IMR-90 (cell line): Measurements from ENCODE around the gene KRT34. TPM values are rescaled to one million over a fixed set of nuclear protein-coding genes. Genes with fewer than 3 reads are reported as not detected.

ENCODE experiments used
- ATAC-seq: fragments of 200-7000 bp; cut with Tn5 transposase; 2 replicates; pipeline ENCODE4 v1.9.1; 2020; ENCODE audit warnings: low read depth, mild to moderate bottlenecking, moderate library complexity
- BruUV-seq: library from RNA; stranded (reverse); fragments of 400-500 nt; replicated peaks from 2 replicates; lab custom pipeline; 2021; lab: Mats Ljungman, UMichigan
- CTCF ChIA-PET: fragments of 300-600 bp; formaldehyde crosslinking; extraction: SDS; loops from one replicate; lab custom pipeline; 2021; ENCODE audit warnings: antibody characterized with exemption; lab: Yijun Ruan, JAX
- POLR2A ChIA-PET: fragments of 300-600 bp; sonication (Branson Sonifier 250); formaldehyde crosslinking; loops from one replicate; lab custom pipeline; 2022; ENCODE audit warnings: antibody characterized with exemption; ENCODE audit not compliant: unreplicated experiment; lab: Charles Lee
- DNase-seq: peaks from one replicate; pipeline ENCODE4 v3.0.0; 2013
- H2AFZ ChIP-seq: replicated peaks from 2 replicates; pipeline ENCODE3; 2013; ENCODE audit warnings: low read length, mild to moderate bottlenecking; ENCODE audit not compliant: poor library complexity
- H2AK5ac ChIP-seq: 2 replicates; pipeline ENCODE4 v1.6.1; 2013; ENCODE audit warnings: low read depth, low read length, inconsistent platforms
- H2AK9ac ChIP-seq: replicated peaks from 2 replicates; pipeline ENCODE3; 2013; ENCODE audit warnings: mild to moderate bottlenecking, low read depth, low read length, moderate library complexity; ENCODE audit not compliant: poor library complexity
- H2BK120ac ChIP-seq: 2 replicates; pipeline ENCODE4 v1.6.1; 2013; ENCODE audit warnings: low read depth, low read length, inconsistent platforms
- H2BK15ac ChIP-seq: 3 replicates; pipeline ENCODE4 v1.6.1; 2013; ENCODE audit warnings: low read depth, low read length, inconsistent platforms
- H2BK20ac ChIP-seq: 2 replicates; pipeline ENCODE4 v1.6.1; 2013; ENCODE audit warnings: low read depth, mild to moderate bottlenecking, inconsistent platforms, low read length, moderate library complexity
- H2BK5ac ChIP-seq: 2 replicates; pipeline ENCODE4 v1.6.1; 2013; ENCODE audit warnings: mild to moderate bottlenecking, low read depth, low read length, inconsistent platforms; ENCODE audit not compliant: poor library complexity, severe bottlenecking
- H3K14ac ChIP-seq: replicated peaks from 2 replicates; pipeline ENCODE4 v1.6.1; 2013; ENCODE audit warnings: low read depth, low read length, inconsistent platforms
- H3K18ac ChIP-seq: 2 replicates; pipeline ENCODE4 v1.6.1; 2013; ENCODE audit warnings: low read depth, low read length, control low read depth
- H3K23ac ChIP-seq: 2 replicates; pipeline ENCODE4 v1.6.1; 2013; ENCODE audit warnings: low read depth, low read length, inconsistent platforms
- H3K27ac ChIP-seq: 2 replicates; pipeline ENCODE4 v1.5.1; 2013; ENCODE audit warnings: mild to moderate bottlenecking, control low read depth, low read length; ENCODE audit not compliant: insufficient read depth
- H3K27me3 ChIP-seq: 2 replicates; pipeline ENCODE4 v1.6.1; 2013; ENCODE audit warnings: low read length; ENCODE audit not compliant: control insufficient read depth, insufficient read depth
- H3K36me3 ChIP-seq: 2 replicates; pipeline ENCODE4 v1.6.1; 2013; ENCODE audit warnings: low read length, mixed read lengths; ENCODE audit not compliant: control insufficient read depth, insufficient read depth
- H3K4ac ChIP-seq: 2 replicates; pipeline ENCODE4 v1.6.1; 2013; ENCODE audit warnings: low read depth, low read length, inconsistent platforms
- H3K4me1 ChIP-seq: 2 replicates; pipeline ENCODE4 v1.6.1; 2013; ENCODE audit warnings: low read length, mixed read lengths; ENCODE audit not compliant: control insufficient read depth, insufficient read depth
- H3K4me2 ChIP-seq: 2 replicates; pipeline ENCODE4 v1.6.1; 2013; ENCODE audit warnings: low read depth, mild to moderate bottlenecking, control low read depth, low read length, moderate library complexity
- H3K4me3 ChIP-seq: 2 replicates; pipeline ENCODE4 v1.5.1; 2013; ENCODE audit warnings: low read depth, mild to moderate bottlenecking, control low read depth, low read length, moderate library complexity; ENCODE audit not compliant: insufficient read depth
- H3K56ac ChIP-seq: 2 replicates; pipeline ENCODE4 v1.6.1; 2013; ENCODE audit warnings: low read length, inconsistent platforms; ENCODE audit not compliant: insufficient read depth; ENCODE audit errors: extremely low read depth
- H3K79me1 ChIP-seq, 2 experiments: 2 replicates each; pipeline ENCODE4 v1.6.1; 2013; ENCODE audit warnings: low read length in 2 of 2, inconsistent platforms in 1 of 2, low read depth in 1 of 2
- H3K9ac ChIP-seq: 2 replicates; pipeline ENCODE4 v1.6.1; 2013; ENCODE audit warnings: low read depth, low read length, control low read depth
- H3K9me1 ChIP-seq: 2 replicates; pipeline ENCODE4 v1.6.1; 2013; ENCODE audit warnings: low read length, inconsistent platforms; ENCODE audit not compliant: insufficient read depth
- H3K9me3 ChIP-seq: 2 replicates; pipeline ENCODE4 v1.6.1; 2013; ENCODE audit warnings: low read length; ENCODE audit not compliant: control insufficient read depth, insufficient read depth
- H4K20me1 ChIP-seq: 2 replicates; pipeline ENCODE4 v1.6.1; 2013; ENCODE audit warnings: low read length, inconsistent platforms; ENCODE audit not compliant: insufficient read depth
- H4K5ac ChIP-seq: 2 replicates; pipeline ENCODE4 v1.6.1; 2013; ENCODE audit warnings: mild to moderate bottlenecking, low read depth, low read length, control low read depth
- H4K8ac ChIP-seq, 2 experiments: 2 replicates each; pipeline ENCODE4 v1.6.1; 2013; ENCODE audit warnings: low read depth in 2 of 2, low read length in 2 of 2, control low read depth in 1 of 2, inconsistent platforms in 1 of 2
- H4K91ac ChIP-seq: 2 replicates; pipeline ENCODE4 v1.6.1; 2013; ENCODE audit warnings: low read depth, low read length, inconsistent platforms; ENCODE audit not compliant: insufficient read depth
- BHLHE40 ChIP-seq: fragments of 150-350 bp; IDR thresholded peaks from 2 replicates; pipeline ENCODE4 v1.6.1; 2016; ENCODE audit warnings: mild to moderate bottlenecking, low read depth, low read length
- CEBPB ChIP-seq: IDR thresholded peaks from 2 replicates; pipeline ENCODE4 v1.6.1; 2012; ENCODE audit warnings: low read depth, low read length, improper control_type of control experiment
- CHD1 ChIP-seq: IDR thresholded peaks from 2 replicates; pipeline ENCODE4 v1.6.1; 2012; ENCODE audit warnings: low read depth, low read length, improper control_type of control experiment
- CTCF ChIP-seq: conservative IDR thresholded peaks from 2 replicates; pipeline ENCODE4 v1.5.1; 2012; ENCODE audit warnings: mild to moderate bottlenecking, low read depth, low read length, improper control_type of control experiment
- ELK1 ChIP-seq: fragments of 150-350 bp; IDR thresholded peaks from 2 replicates; pipeline ENCODE4 v1.6.1; 2016; ENCODE audit warnings: low read depth, mild to moderate bottlenecking, low read length, moderate library complexity, borderline replicate concordance
- FOS ChIP-seq: fragments of 150-350 bp; IDR thresholded peaks from 2 replicates; pipeline ENCODE4 v1.6.1; 2016; ENCODE audit warnings: low read depth, low read length
- MAFK ChIP-seq: IDR thresholded peaks from 2 replicates; pipeline ENCODE4 v1.6.1; 2012; ENCODE audit warnings: low read depth, low read length, improper control_type of control experiment
- MAZ ChIP-seq: IDR thresholded peaks from 2 replicates; pipeline ENCODE4 v1.6.1; 2012; ENCODE audit warnings: low read depth, mild to moderate bottlenecking, low read length, improper control_type of control experiment, moderate library complexity, borderline replicate concordance
- MXI1 ChIP-seq: IDR thresholded peaks from 2 replicates; pipeline ENCODE4 v1.6.1; 2012; ENCODE audit warnings: low read depth, mild to moderate bottlenecking, low read length, moderate library complexity, borderline replicate concordance
- NFE2L2 ChIP-seq: fragments of 150-350 bp; IDR thresholded peaks from 2 replicates; pipeline ENCODE4 v1.6.1; 2016; ENCODE audit warnings: low read depth, mild to moderate bottlenecking, low read length
- POLR2A ChIP-seq: IDR thresholded peaks from 2 replicates; pipeline ENCODE4 v1.6.1; 2012; ENCODE audit warnings: mild to moderate bottlenecking, low read depth, low read length
- RAD21 ChIP-seq: IDR thresholded peaks from 2 replicates; pipeline ENCODE4 v1.6.1; 2012; ENCODE audit warnings: low read length, improper control_type of control experiment
- RCOR1 ChIP-seq: IDR thresholded peaks from 2 replicates; pipeline ENCODE4 v1.6.1; 2012; ENCODE audit warnings: mild to moderate bottlenecking, low read length, improper control_type of control experiment; ENCODE audit not compliant: insufficient replicate concordance
- RFX5 ChIP-seq: IDR thresholded peaks from 2 replicates; pipeline ENCODE4 v1.8.0; 2012; ENCODE audit warnings: low read depth, mild to moderate bottlenecking, low read length, moderate library complexity
- SMC3 ChIP-seq: fragments of 150-350 bp; IDR thresholded peaks from 2 replicates; pipeline ENCODE4 v1.6.1; 2016; ENCODE audit warnings: low read depth, mild to moderate bottlenecking, antibody characterized with exemption, low read length, moderate library complexity
- USF2 ChIP-seq: fragments of 150-350 bp; IDR thresholded peaks from 2 replicates; pipeline ENCODE4 v1.6.1; 2017; ENCODE audit warnings: mild to moderate bottlenecking, antibody characterized with exemption, low read length, low read depth
- WGBS, 2 experiments: methylation state at CpG; one replicate each; pipeline versions ENCODE4 v1.1.5 to v1.1.7; 2013; ENCODE audit warnings: missing lambda C conversion rate in 2 of 2; ENCODE audit not compliant: insufficient read length in 1 of 2; ENCODE audit errors: extremely low coverage in 2 of 2; 5-methylcytosine and 5-hydroxymethylcytosine counted together
- dilution Hi-C: fragments of 300-500 bp; cut with HindIII; formaldehyde crosslinking; loops from one replicate; pipeline ENCODE4 v1.14.3; 2018; ENCODE audit warnings: low sequenced_read_pairs; ENCODE audit not compliant: unreplicated experiment
- in situ Hi-C: fragments of 300-500 bp; cut with MboI; formaldehyde crosslinking; loops from 3 replicates; pipeline ENCODE4 v1.14.3; 2019; ENCODE audit warnings: low sequenced_read_pairs, inconsistent platforms, mixed read lengths
- intact Hi-C: fragments of 100-400 bp; cut with micrococcal nuclease; formaldehyde crosslinking; loops from 2 replicates; pipeline ENCODE4 v1.10.0; 2022
- polyA plus RNA-seq, 3 experiments: library from polyadenylated mRNA; depleted of rRNA; stranded (reverse); fragments of >200 nt; gene quantifications; 2 replicates each; pipeline ENCODE4 v1.2.3, GENCODE V29; 2012; ENCODE audit warnings: low replicate concordance in 1 of 3
- total RNA-seq: library from RNA; depleted of rRNA; stranded (reverse); fragments of >200 nt; gene quantifications from 2 replicates; pipeline ENCODE4 v1.2.3, GENCODE V29; 2012

The KRT34 gene
- total and polyA plus RNA-seq, 2 of the 4 experiments (the other 2 are of a cell fraction), result 3.4 to 3.6 TPM

- in situ Hi-C loops, result no loop called here
- H2BK15ac ChIP-seq, result no peak overlapping the region
- H3K18ac ChIP-seq, result no peak overlapping the region
- ATAC-seq (no peak), DNase-seq (no peak)
- peaks cover 2% of the 10 kb centered on the region for H3K9me3 ChIP-seq
- no peak overlapping the region for H3K14ac ChIP-seq
- dilution Hi-C loops, result no loop called here
- H3K36me3 ChIP-seq, result no peaks in the 10 kb centered on the region
- POLR2A ChIA-PET, result no interaction called here
- no peak overlapping the region for H4K5ac ChIP-seq
- H3K4ac ChIP-seq, result no peak overlapping the region
- no peak overlapping the region for H3K4me3 ChIP-seq
- no peaks in the 10 kb centered on the region for H3K79me1 ChIP-seq
- no peaks in the 10 kb centered on the region for H4K20me1 ChIP-seq
- BruUV-seq, result no TSS peak
- WGBS, 2 experiments, result no CpG with 5 or more reads among the region's 2 CpGs
- no peak overlapping the region for H2BK120ac ChIP-seq
- no peak for TF ChIP-seq USF2
- TF ChIP-seq SMC3, result no peak
- TF ChIP-seq POLR2A, result no peak
- TF ChIP-seq RAD21, result no peak
- TF ChIP-seq MAZ, result no peak
- TF ChIP-seq MAFK, result no peak
- no peak for TF ChIP-seq RFX5
- TF ChIP-seq FOS, result no peak
- TF ChIP-seq ELK1, result no peak
- no peak for TF ChIP-seq MXI1
- TF ChIP-seq NFE2L2, result no peak
- TF ChIP-seq RCOR1, result no peak
- TF ChIP-seq CEBPB, result no peak
- no peak for TF ChIP-seq CHD1
- no peak for TF ChIP-seq BHLHE40
- TF ChIP-seq CTCF, result no peak
- CTCF ChIA-PET, result no interaction called here
- H3K23ac ChIP-seq, result no peak overlapping the region
- H3K9ac ChIP-seq, result no peak overlapping the region
- peaks cover 7% of the 10 kb centered on the region; the same call in 1 of the 2 replicates for H3K27me3 ChIP-seq
- H4K8ac ChIP-seq, result no peak overlapping the region
- H3K27ac ChIP-seq, result no peak overlapping the region
- no peak overlapping the region for H2BK5ac ChIP-seq
- H3K4me1 ChIP-seq, result peaks cover 2% of the 10 kb centered on the region
- H2AFZ ChIP-seq, result no peak overlapping the region
- no peak overlapping the region for H2AK9ac ChIP-seq
- no peak overlapping the region for H3K56ac ChIP-seq
- no peak overlapping the region for H3K4me2 ChIP-seq
- H2BK20ac ChIP-seq, result no peak overlapping the region
- H2AK5ac ChIP-seq, result no peak overlapping the region
- H3K9me1 ChIP-seq, result no peaks in the 10 kb centered on the region; the same call in 1 of the 2 replicates
- intact Hi-C loops, result no loop called here
- no peak overlapping the region for H4K91ac ChIP-seq
Measured at GRCh38 chr17:41351177-41351576, 30.9 kb downstream of the KRT34 start.
